Kidney epithelial cell (primary cell): ENCODE measurements around the gene INF2. TPM values are rescaled to one million over a fixed set of nuclear protein-coding genes. Genes with fewer than 3 reads are reported as not detected.

ENCODE experiments used
- DNase-seq: peaks from one replicate; pipeline ENCODE4 v3.0.0-alpha.2; 2010; ENCODE audit warnings: low read depth
- H3K27me3 ChIP-seq: 2 replicates; pipeline ENCODE4 v1.6.0; 2011; ENCODE audit warnings: low read length; ENCODE audit not compliant: control insufficient read depth, insufficient read depth
- H3K36me3 ChIP-seq: 2 replicates; pipeline ENCODE4 v1.5.1; 2011; ENCODE audit warnings: low read length; ENCODE audit not compliant: control insufficient read depth, insufficient read depth
- H3K4me3 ChIP-seq: 2 replicates; pipeline ENCODE4 v1.5.1; 2011; ENCODE audit warnings: low read depth, mild to moderate bottlenecking, control low read depth, low read length
- CTCF ChIP-seq: IDR thresholded peaks from 2 replicates; pipeline ENCODE4 v1.5.1; 2011; ENCODE audit warnings: mild to moderate bottlenecking, moderate library complexity, low read length, control low read depth, inconsistent platforms; ENCODE audit not compliant: insufficient read depth, poor library complexity, severe bottlenecking
- total RNA-seq: library from RNA; depleted of rRNA; stranded (reverse); fragments of >200 nt; gene quantifications from 2 replicates; pipeline ENCODE4 v1.2.3, GENCODE V29; 2015

INF2 gene
- total RNA-seq, 1 donor from 2014 or later, result 109 TPM

GRCh38 chr14:104742586-104743455, 53.4 kb downstream of the INF2 start:
- Histone ChIP-seq H3K36me3 (no peaks in the 10 kb centered on the region), H3K27me3 (no peaks in the 10 kb centered on the region), H3K4me3 (no peak overlapping the region)
- TF ChIP-seq CTCF, result no peak
- DNase-seq, result no peak

- H3K36me3 ChIP-seq, result no peaks in the 10 kb centered on the region
- no peaks in the 10 kb centered on the region for H3K27me3 ChIP-seq
- no peak for DNase-seq
- TF ChIP-seq CTCF, result no peak
- H3K4me3 ChIP-seq, result no peak overlapping the region
Observed at GRCh38 chr14:104743461-104744380, 54.3 kb downstream of the INF2 start.

GRCh38 chr14:104744484-104744883, 55.1 kb downstream of the INF2 start:
- Histone ChIP-seq H3K27me3 (no peaks in the 10 kb centered on the region), H3K36me3 (no peaks in the 10 kb centered on the region), H3K4me3 (no peak overlapping the region)
- DNase-seq, result no peak
- no peak for TF ChIP-seq CTCF

- no peak for DNase-seq
- Histone ChIP-seq H3K4me3 (no peak overlapping the region), H3K36me3 (no peaks in the 10 kb centered on the region), H3K27me3 (no peaks in the 10 kb centered on the region)
- no peak for TF ChIP-seq CTCF
Observed at GRCh38 chr14:104745431-104745830, 56.0 kb downstream of the INF2 start.

GRCh38 chr14:104746071-104746545, 56.7 kb downstream of the INF2 start:
- DNase-seq, result no peak
- H3K27me3 ChIP-seq, result no peaks in the 10 kb centered on the region
- no peaks in the 10 kb centered on the region for H3K36me3 ChIP-seq
- no peak for TF ChIP-seq CTCF
- no peak overlapping the region for H3K4me3 ChIP-seq
